Daoy (cell line): ENCODE results near the gene ATXN7L3. TPM values are rescaled to one million over a fixed set of nuclear protein-coding genes. Genes with fewer than 3 reads are reported as not detected.

ENCODE experiments used
- DNase-seq: peaks from one replicate; pipeline ENCODE4 v3.0.0-alpha.2; 2015; ENCODE audit warnings: low read depth
- total RNA-seq: library from RNA; depleted of rRNA; stranded (reverse); fragments of >200 nt; shearing (Covaris generic); gene quantifications from 2 replicates; pipeline ENCODE4 v1.2.3, GENCODE V29; 2014

Gene ATXN7L3
- total RNA-seq, 1 experiment from 2014 or later, result 23.6 TPM

GRCh38 chr17:44200478-44201155 is 933 bp upstream of the ATXN7L3 start:
- no peak for DNase-seq

- peak; percentile 49 for DNase-seq
Measured at GRCh38 chr17:44198721-44199552, 747 bp downstream of the ATXN7L3 start.

GRCh38 chr17:44197980-44198720 is 1.5 kb downstream of the ATXN7L3 start:
- DNase-seq, result peak; percentile 35

- DNase-seq, result no peak
Measured at GRCh38 chr17:44197107-44197506, 2.6 kb downstream of the ATXN7L3 start.

GRCh38 chr17:44193326-44194084 is 6.2 kb downstream of the ATXN7L3 start:
- DNase-seq, result no peak

- DNase-seq, result no peak
Measured at GRCh38 chr17:44192750-44193149, 6.9 kb downstream of the ATXN7L3 start.

- no peak for DNase-seq
Measured at GRCh38 chr17:44191941-44192496, 7.7 kb downstream of the ATXN7L3 start.

- no peak for DNase-seq
Measured at GRCh38 chr17:44191369-44191768, 8.3 kb downstream of the ATXN7L3 start.

- DNase-seq, result no peak
Measured at GRCh38 chr17:44190481-44190880, 9.2 kb downstream of the ATXN7L3 start.

GRCh38 chr17:44188576-44189403 is 10.9 kb downstream of the ATXN7L3 start:
- no peak for DNase-seq

- DNase-seq, result no peak
Measured at GRCh38 chr17:44187131-44187899, 12.4 kb downstream of the ATXN7L3 start.

GRCh38 chr17:44186307-44187130 is 13.2 kb downstream of the ATXN7L3 start, which contains the start of gene TMUB2:
Gene TMUB2 (plus strand): TSS chr17:44186972. CDS start chr17:44187709, 737 bp downstream.
- peak; percentile 97 for DNase-seq

GRCh38 chr17:44184212-44184810 is 15.4 kb downstream of the ATXN7L3 start:
- DNase-seq, result no peak

- no peak for DNase-seq
Measured at GRCh38 chr17:44183024-44183423, 16.7 kb downstream of the ATXN7L3 start.

- DNase-seq, result no peak
Measured at GRCh38 chr17:44178133-44178532, 21.6 kb downstream of the ATXN7L3 start.

- no peak for DNase-seq
Measured at GRCh38 chr17:44177640-44178039, 22.0 kb downstream of the ATXN7L3 start.

GRCh38 chr17:44176671-44177501 is 22.8 kb downstream of the ATXN7L3 start:
- DNase-seq, result no peak
